SHP77 treated with DMSO at 0.1 percent for 48 hours (cell line): ENCODE results near the gene KDM6B.

Source experiments
- DNase-seq: peaks from one replicate; lab custom pipeline; 2025; lab: John Stamatoyannopoulos, UW

Gene KDM6B

GRCh38 chr17:7820231-7820630 lies 13.8 kb upstream of the KDM6B start:
- no peak for DNase-seq

GRCh38 chr17:7822126-7822525 lies 11.9 kb upstream of the KDM6B start:
- no peak for DNase-seq

- DNase-seq: no peak
Observed at GRCh38 chr17:7823581-7824001, 10.4 kb upstream of the KDM6B start.

- no peak for DNase-seq
Observed at GRCh38 chr17:7824021-7824924, 9.7 kb upstream of the KDM6B start.

GRCh38 chr17:7825206-7825990 lies 8.6 kb upstream of the KDM6B start:
- DNase-seq: no peak

- DNase-seq: no peak
Observed at GRCh38 chr17:7830616-7831015, 3.4 kb upstream of the KDM6B start.

GRCh38 chr17:7831233-7831632 lies 2.8 kb upstream of the KDM6B start:
- DNase-seq: no peak

- no peak for DNase-seq
Observed at GRCh38 chr17:7832431-7832830, 1.6 kb upstream of the KDM6B start.

- DNase-seq: no peak
Observed at GRCh38 chr17:7833011-7833794, 814 bp upstream of the KDM6B start.

- DNase-seq: no peak
Observed at GRCh38 chr17:7834542-7834956, 532 bp downstream of the KDM6B start.

GRCh38 chr17:7834957-7835813 lies 1.2 kb downstream of the KDM6B start:
- DNase-seq: peak; percentile 94

- DNase-seq: no peak
Observed at GRCh38 chr17:7835814-7836595, 2.0 kb downstream of the KDM6B start.

- DNase-seq: peak; percentile 98
Observed at GRCh38 chr17:7836596-7837407, 2.8 kb downstream of the KDM6B start.

- peak; percentile 63 for DNase-seq
Observed at GRCh38 chr17:7837408-7838088, 3.5 kb downstream of the KDM6B start.

GRCh38 chr17:7838090-7839075 lies 4.4 kb downstream of the KDM6B start:
- peak; percentile 40 for DNase-seq

- DNase-seq: no peak
Observed at GRCh38 chr17:7839190-7839875, 5.3 kb downstream of the KDM6B start.

- no peak for DNase-seq
Observed at GRCh38 chr17:7839876-7840261, 5.9 kb downstream of the KDM6B start.
